Fibroblast of lung (primary cell): Measurements from ENCODE around the gene SNX18. TPM values are rescaled to one million over a fixed set of nuclear protein-coding genes. Genes with fewer than 3 reads are reported as not detected.
"Not testable (repeated sequence)": the region's sequence is repeated elsewhere in the genome, so short reads cannot be mapped to it uniquely, and the experiment has no call there.

Source experiments
- DNase-seq, 2 donors: peaks; one replicate each; pipeline versions ENCODE4 v3.0.0 to v3.0.0-alpha.2; 2010; ENCODE audit warnings: low read depth in 2 of 2
- H2AFZ ChIP-seq: 2 replicates; pipeline ENCODE4 v1.5.1; 2012; ENCODE audit warnings: low read length, control low read depth, inconsistent platforms
- H3K27ac ChIP-seq: 2 replicates; pipeline ENCODE4 v1.5.1; 2011; ENCODE audit warnings: low read length, control low read depth; ENCODE audit not compliant: insufficient read depth
- H3K27me3 ChIP-seq: 2 replicates; pipeline ENCODE4 v1.5.1; 2011; ENCODE audit warnings: mild to moderate bottlenecking, low read length; ENCODE audit not compliant: control insufficient read depth, insufficient read depth
- H3K36me3 ChIP-seq: 2 replicates; pipeline ENCODE4 v1.5.1; 2011; ENCODE audit warnings: low read length; ENCODE audit not compliant: control insufficient read depth, insufficient read depth
- H3K4me1 ChIP-seq: 2 replicates; pipeline ENCODE4 v1.5.1; 2011; ENCODE audit warnings: low read length; ENCODE audit not compliant: control insufficient read depth, insufficient read depth; ENCODE audit errors: extremely low read depth
- H3K4me2 ChIP-seq: 2 replicates; pipeline ENCODE4 v1.5.1; 2011; ENCODE audit warnings: low read length, control low read depth; ENCODE audit not compliant: insufficient read depth; ENCODE audit errors: extremely low read depth
- H3K4me3 ChIP-seq, 4 experiments: fragments of 200-600 bp in 1 of 4; sonication (generic) in 1 of 4; replicated peaks in 1 of 4; 2 replicates each; pipeline ENCODE4 v1.5.1; 2011 to 2016; ENCODE audit warnings: low read length in 4 of 4, low read depth in 3 of 4, mild to moderate bottlenecking in 3 of 4, control low read depth in 2 of 4, inconsistent platforms in 1 of 4, mixed read lengths in 1 of 4; ENCODE audit not compliant: insufficient read depth in 1 of 4; ENCODE audit errors: control extremely low read depth in 1 of 4
- H3K79me2 ChIP-seq: 2 replicates; pipeline ENCODE4 v1.5.1; 2012; ENCODE audit warnings: mild to moderate bottlenecking, low read length, inconsistent platforms; ENCODE audit not compliant: control insufficient read depth, insufficient read depth
- H3K9ac ChIP-seq: 2 replicates; pipeline ENCODE4 v1.5.1; 2011; ENCODE audit warnings: mild to moderate bottlenecking, low read length, control low read depth; ENCODE audit not compliant: insufficient read depth
- H3K9me3 ChIP-seq: 2 replicates; pipeline ENCODE4 v1.5.1; 2012; ENCODE audit warnings: low read depth, low read length; ENCODE audit not compliant: control insufficient read depth, insufficient read depth
- H4K20me1 ChIP-seq: 2 replicates; pipeline ENCODE4 v1.5.1; 2011; ENCODE audit warnings: low read length; ENCODE audit not compliant: control insufficient read depth, insufficient read depth; ENCODE audit errors: extremely low read depth
- EZH2 ChIP-seq: IDR thresholded peaks from 2 replicates; pipeline ENCODE4 v1.5.1; 2012; ENCODE audit warnings: low read length, control low read depth, mild to moderate bottlenecking; ENCODE audit errors: missing control alignments
- polyA plus RNA-seq, 2 donors: library from polyadenylated mRNA; depleted of rRNA in 1 of 2; stranded (reverse) in 1 of 2; unstranded in 1 of 2; fragments of >200 nt; gene quantifications; 2 replicates each; pipeline ENCODE4 v1.2.1, GENCODE V29; 2011 to 2012; ENCODE audit warnings: missing spikeins in 1 of 2
- total RNA-seq: library from RNA; depleted of rRNA; stranded (reverse); fragments of >200 nt; gene quantifications from 2 replicates; pipeline ENCODE4 v1.2.1, GENCODE V29; 2014
- TF ChIP-seq, protein P1 (sequence below), 2 donors: IDR thresholded peaks in 1 of 2; conservative IDR thresholded peaks in 1 of 2; 1 replicate in 1 of 2; 2 replicates in 1 of 2; pipeline ENCODE4 v1.5.1; 2011 to 2012; ENCODE audit warnings: low read length in 2 of 2, control low read depth in 1 of 2, inconsistent platforms in 1 of 2, low read depth in 1 of 2, mild to moderate bottlenecking in 1 of 2

Gene SNX18
- total and polyA plus RNA-seq, 2 donors (not counting 1 experiment from before 2014, with no cell fraction given): 80.1 to 109 TPM

DNA sequence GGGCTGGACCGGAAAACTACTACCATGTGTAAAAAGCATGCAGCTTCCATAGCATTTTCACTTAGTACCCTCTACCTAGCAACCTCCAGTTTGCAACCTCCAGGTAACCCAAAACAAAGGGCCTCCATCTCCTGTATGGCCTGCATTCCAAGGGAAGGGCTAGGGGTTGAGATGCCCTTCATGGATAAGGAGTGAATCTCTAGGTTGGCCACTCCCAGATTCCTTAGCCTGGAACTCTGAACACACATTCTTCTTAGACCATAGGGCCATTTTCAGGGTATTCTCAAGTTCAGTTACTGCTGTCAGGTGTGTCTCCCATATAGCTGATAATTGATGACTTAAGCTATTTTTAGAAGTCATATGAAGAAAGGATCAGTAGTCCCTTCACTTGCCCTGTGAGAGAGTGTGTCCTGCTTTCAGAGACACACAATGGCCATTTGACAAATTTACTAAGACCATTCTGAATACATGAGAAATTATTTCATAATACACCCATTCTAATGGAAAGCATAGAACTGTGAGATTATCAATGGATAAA is 39.5 kb upstream of the SNX18 start:
- no peak overlapping the region for H3K9ac ChIP-seq
- H3K79me2 ChIP-seq: no peaks in the 10 kb centered on the region
- no peaks in the 10 kb centered on the region for H3K4me1 ChIP-seq
- H3K27ac ChIP-seq: no peak overlapping the region
- TF ChIP-seq EZH2: no peak
- TF ChIP-seq, protein P1, sequence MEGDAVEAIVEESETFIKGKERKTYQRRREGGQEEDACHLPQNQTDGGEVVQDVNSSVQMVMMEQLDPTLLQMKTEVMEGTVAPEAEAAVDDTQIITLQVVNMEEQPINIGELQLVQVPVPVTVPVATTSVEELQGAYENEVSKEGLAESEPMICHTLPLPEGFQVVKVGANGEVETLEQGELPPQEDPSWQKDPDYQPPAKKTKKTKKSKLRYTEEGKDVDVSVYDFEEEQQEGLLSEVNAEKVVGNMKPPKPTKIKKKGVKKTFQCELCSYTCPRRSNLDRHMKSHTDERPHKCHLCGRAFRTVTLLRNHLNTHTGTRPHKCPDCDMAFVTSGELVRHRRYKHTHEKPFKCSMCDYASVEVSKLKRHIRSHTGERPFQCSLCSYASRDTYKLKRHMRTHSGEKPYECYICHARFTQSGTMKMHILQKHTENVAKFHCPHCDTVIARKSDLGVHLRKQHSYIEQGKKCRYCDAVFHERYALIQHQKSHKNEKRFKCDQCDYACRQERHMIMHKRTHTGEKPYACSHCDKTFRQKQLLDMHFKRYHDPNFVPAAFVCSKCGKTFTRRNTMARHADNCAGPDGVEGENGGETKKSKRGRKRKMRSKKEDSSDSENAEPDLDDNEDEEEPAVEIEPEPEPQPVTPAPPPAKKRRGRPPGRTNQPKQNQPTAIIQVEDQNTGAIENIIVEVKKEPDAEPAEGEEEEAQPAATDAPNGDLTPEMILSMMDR (conservative IDR thresholded peaks at IDR 0.05 in 1 of 2, IDR thresholded peaks at IDR 0.05 in 1 of 2; ENCODE audit: low read depth in 1 of 2, low read length in 2 of 2): no peak
- no peak for DNase-seq
- H3K36me3 ChIP-seq: no peaks in the 10 kb centered on the region
- no peak overlapping the region for H3K4me2 ChIP-seq
- no peaks in the 10 kb centered on the region for H4K20me1 ChIP-seq
- no peak overlapping the region for H3K4me3 ChIP-seq
- H3K9me3 ChIP-seq: no peaks in the 10 kb centered on the region
- H2AFZ ChIP-seq: no peak overlapping the region
- H3K27me3 ChIP-seq: peaks cover 2% of the 10 kb centered on the region

DNA sequence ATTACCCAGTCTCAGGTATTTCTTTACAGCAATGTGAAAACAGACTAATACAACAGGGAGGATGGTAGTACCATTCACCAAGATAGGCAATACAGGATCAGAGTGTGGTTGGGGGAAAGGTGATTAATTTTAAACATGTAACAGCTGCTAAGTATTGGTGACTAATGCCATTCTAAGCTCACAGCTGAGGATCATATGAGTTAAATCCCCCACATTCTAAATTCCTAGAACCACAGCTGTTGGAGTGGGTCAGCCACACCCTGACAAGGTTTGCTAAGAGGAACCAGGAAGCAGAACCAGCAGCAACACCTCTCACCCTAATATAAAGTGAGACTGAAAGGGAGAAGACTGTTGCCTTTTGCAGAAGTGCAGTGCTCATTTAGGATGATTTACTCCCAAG is 37.3 kb upstream of the SNX18 start:
- Histone ChIP-seq H3K36me3 (no peaks in the 10 kb centered on the region), H2AFZ (no peak overlapping the region), H3K27me3 (peaks cover 2% of the 10 kb centered on the region), H4K20me1 (no peaks in the 10 kb centered on the region), H3K9ac (no peak overlapping the region), H3K4me1 (no peaks in the 10 kb centered on the region), H3K9me3 (no peaks in the 10 kb centered on the region), H3K79me2 (no peaks in the 10 kb centered on the region), H3K4me2 (no peak overlapping the region), H3K4me3 (no peak overlapping the region), H3K27ac (no peak overlapping the region)
- peak in 1 of 2 donors; percentile 40 for DNase-seq
- TF ChIP-seq EZH2: no peak
- TF ChIP-seq, protein P1 (conservative IDR thresholded peaks at IDR 0.05 in 1 of 2, IDR thresholded peaks at IDR 0.05 in 1 of 2; ENCODE audit: low read depth in 1 of 2, low read length in 2 of 2): no peak

DNA sequence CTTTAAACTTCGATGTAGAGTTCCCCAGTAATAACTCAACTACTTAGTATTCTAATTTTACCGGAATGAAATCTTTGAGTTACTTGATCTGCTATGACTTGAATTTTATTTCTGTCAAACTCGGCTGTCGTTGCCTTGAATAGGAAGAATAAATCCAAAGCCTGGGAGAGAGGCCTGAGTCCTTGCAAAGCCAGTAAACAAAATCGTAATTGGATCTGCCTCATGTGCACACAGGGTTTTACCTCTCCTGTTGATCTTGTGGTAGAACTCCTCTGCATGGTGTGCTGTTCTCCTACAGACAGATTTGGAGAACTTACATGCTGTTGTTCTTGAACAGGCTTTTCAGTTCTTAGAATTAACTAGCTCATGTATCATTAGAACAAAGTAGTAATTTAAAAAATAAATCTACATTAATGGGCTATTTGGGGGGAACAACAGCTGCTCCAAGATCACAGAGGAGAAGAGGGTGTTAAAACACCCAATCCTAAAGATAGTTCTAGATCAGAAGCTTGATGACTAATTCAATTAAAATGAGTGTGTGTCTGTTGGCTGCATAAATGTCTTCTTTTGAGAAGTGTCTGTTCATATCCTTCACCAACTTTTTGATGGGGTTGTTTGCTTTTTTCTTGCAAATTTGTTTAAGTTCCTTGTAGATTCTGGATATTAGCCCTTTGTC is 33.2 kb upstream of the SNX18 start:
- Histone ChIP-seq H2AFZ (no peak overlapping the region), H3K9me3 (no peaks in the 10 kb centered on the region), H3K9ac (no peak overlapping the region), H3K4me1 (no peaks in the 10 kb centered on the region), H4K20me1 (no peaks in the 10 kb centered on the region), H3K4me2 (no peak overlapping the region), H3K27ac (no peak overlapping the region), H3K36me3 (no peaks in the 10 kb centered on the region), H3K79me2 (no peaks in the 10 kb centered on the region), H3K27me3 (peaks cover 2% of the 10 kb centered on the region), H3K4me3 (no peak overlapping the region)
- no peak for DNase-seq
- TF ChIP-seq, protein P1 (conservative IDR thresholded peaks at IDR 0.05 in 1 of 2, IDR thresholded peaks at IDR 0.05 in 1 of 2; ENCODE audit: low read depth in 1 of 2, low read length in 2 of 2): no peak
- TF ChIP-seq EZH2: no peak

DNA sequence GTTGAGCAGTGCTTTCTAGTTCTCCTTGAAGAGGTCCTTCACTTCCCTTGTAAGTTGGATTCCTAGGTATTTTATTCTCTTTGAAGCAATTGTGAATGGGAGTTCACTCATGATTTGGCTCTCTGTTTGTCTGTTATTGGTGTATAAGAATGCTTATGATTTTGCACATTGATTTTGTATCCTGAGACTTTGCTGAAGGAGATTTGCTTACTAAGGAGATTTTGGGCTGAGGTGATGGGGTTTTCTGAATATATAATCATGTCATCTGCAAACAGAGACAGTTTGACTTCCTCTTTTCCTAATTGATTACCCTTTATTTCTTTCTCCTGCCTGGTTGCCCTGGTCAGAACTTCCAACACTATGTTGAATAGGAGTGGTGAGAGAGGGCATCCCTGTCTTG is 31.9 kb upstream of the SNX18 start:
- not testable (repeated sequence) for H3K4me2 ChIP-seq, H3K9me3 ChIP-seq, H3K79me2 ChIP-seq, H3K4me1 ChIP-seq, H3K9ac ChIP-seq, H3K4me3 ChIP-seq, H3K36me3 ChIP-seq, DNase-seq, H3K27ac ChIP-seq, H2AFZ ChIP-seq, H4K20me1 ChIP-seq, H3K27me3 ChIP-seq

DNA sequence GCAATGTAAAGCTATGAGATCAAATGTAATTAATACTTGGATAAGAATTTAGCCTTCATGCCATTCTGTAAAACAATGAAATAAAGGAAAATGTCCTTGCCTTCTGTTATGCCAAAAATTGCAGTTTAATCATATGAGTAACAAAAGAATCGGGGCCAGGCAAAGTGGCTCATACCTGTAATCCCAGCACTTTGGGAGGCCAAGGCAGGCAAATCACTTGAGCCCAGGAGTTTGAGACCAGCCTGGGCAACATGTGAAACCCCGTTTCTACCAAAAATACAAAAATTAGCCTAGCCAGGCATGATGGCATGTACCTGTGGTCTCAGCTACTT is 27.9 kb upstream of the SNX18 start:
- not testable (repeated sequence) for H3K36me3 ChIP-seq, H3K27me3 ChIP-seq, H3K9me3 ChIP-seq, H2AFZ ChIP-seq, H3K4me1 ChIP-seq, H3K4me3 ChIP-seq, H3K9ac ChIP-seq, H3K79me2 ChIP-seq, H4K20me1 ChIP-seq, H3K4me2 ChIP-seq, DNase-seq, H3K27ac ChIP-seq
